HepG2 (cell line): Measurements from ENCODE around the gene ARHGEF3.

Source experiments
- GABPB1 ChIP-seq: IDR thresholded peaks from 2 replicates; pipeline ENCODE4 v1.6.1; 2016; ENCODE audit warnings: mild to moderate bottlenecking, missing genetic modification reagents, moderate library complexity, missing compliant biosample characterization
- HDAC6 ChIP-seq: fragments of 200-600 bp; sonication (generic); IDR thresholded peaks from 2 replicates; pipeline ENCODE4 v1.7.0; 2017; ENCODE audit warnings: mild to moderate bottlenecking, antibody characterized with exemption, low read length, low read depth
- SAFB2 ChIP-seq: sonication (generic); formaldehyde crosslinking; IDR thresholded peaks from 2 replicates; pipeline ENCODE4 v1.5.1; 2020; ENCODE audit warnings: missing genetic modification reagents, low read depth, mild to moderate bottlenecking, borderline replicate concordance
- SRF ChIP-seq: IDR thresholded peaks from 2 replicates; pipeline ENCODE4 v1.6.1; 2011; ENCODE audit warnings: mild to moderate bottlenecking, low read depth, low read length, moderate library complexity
- TF ChIP-seq, protein P1 (sequence below): IDR thresholded peaks from 2 replicates; pipeline ENCODE4 v1.6.1; 2012; ENCODE audit warnings: low read length, improper control_type of control experiment
- TF ChIP-seq, protein P2 (sequence below): sonication (generic); formaldehyde crosslinking; IDR thresholded peaks from 2 replicates; pipeline ENCODE4 v1.5.0; 2020; ENCODE audit warnings: mild to moderate bottlenecking, missing genetic modification reagents, moderate library complexity

DNA sequence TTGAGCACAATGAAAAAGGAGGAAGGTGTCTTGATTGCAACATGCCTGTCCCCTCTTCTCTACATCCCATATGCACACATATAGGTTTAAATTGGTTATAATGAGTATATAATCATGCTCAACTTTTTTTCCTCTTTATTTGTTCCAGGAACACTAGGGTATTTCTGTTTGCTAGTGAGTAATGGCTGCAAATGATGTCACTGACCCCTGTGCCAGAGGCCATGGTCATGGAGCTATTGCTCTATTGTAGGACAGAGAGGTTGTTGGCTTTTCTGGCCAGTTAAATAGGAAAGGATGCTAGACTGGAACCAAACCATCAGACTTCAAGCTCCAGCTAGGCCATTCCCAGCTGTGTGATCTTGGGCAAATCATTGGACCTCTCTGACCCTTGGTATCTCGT lies 9.6 kb downstream of the ARHGEF3 start:
- TF ChIP-seq SRF (no peak), SAFB2 (no peak), GABPB1 (CRISPR knock-in tag) (no peak), HDAC6 (no peak)
- TF ChIP-seq, protein P1, sequence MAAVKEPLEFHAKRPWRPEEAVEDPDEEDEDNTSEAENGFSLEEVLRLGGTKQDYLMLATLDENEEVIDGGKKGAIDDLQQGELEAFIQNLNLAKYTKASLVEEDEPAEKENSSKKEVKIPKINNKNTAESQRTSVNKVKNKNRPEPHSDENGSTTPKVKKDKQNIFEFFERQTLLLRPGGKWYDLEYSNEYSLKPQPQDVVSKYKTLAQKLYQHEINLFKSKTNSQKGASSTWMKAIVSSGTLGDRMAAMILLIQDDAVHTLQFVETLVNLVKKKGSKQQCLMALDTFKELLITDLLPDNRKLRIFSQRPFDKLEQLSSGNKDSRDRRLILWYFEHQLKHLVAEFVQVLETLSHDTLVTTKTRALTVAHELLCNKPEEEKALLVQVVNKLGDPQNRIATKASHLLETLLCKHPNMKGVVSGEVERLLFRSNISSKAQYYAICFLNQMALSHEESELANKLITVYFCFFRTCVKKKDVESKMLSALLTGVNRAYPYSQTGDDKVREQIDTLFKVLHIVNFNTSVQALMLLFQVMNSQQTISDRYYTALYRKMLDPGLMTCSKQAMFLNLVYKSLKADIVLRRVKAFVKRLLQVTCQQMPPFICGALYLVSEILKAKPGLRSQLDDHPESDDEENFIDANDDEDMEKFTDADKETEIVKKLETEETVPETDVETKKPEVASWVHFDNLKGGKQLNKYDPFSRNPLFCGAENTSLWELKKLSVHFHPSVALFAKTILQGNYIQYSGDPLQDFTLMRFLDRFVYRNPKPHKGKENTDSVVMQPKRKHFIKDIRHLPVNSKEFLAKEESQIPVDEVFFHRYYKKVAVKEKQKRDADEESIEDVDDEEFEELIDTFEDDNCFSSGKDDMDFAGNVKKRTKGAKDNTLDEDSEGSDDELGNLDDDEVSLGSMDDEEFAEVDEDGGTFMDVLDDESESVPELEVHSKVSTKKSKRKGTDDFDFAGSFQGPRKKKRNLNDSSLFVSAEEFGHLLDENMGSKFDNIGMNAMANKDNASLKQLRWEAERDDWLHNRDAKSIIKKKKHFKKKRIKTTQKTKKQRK: no peak
- TF ChIP-seq, protein P2, sequence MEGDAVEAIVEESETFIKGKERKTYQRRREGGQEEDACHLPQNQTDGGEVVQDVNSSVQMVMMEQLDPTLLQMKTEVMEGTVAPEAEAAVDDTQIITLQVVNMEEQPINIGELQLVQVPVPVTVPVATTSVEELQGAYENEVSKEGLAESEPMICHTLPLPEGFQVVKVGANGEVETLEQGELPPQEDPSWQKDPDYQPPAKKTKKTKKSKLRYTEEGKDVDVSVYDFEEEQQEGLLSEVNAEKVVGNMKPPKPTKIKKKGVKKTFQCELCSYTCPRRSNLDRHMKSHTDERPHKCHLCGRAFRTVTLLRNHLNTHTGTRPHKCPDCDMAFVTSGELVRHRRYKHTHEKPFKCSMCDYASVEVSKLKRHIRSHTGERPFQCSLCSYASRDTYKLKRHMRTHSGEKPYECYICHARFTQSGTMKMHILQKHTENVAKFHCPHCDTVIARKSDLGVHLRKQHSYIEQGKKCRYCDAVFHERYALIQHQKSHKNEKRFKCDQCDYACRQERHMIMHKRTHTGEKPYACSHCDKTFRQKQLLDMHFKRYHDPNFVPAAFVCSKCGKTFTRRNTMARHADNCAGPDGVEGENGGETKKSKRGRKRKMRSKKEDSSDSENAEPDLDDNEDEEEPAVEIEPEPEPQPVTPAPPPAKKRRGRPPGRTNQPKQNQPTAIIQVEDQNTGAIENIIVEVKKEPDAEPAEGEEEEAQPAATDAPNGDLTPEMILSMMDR: no peak
